HepG2 (cell line): ENCODE measurements around the gene IL5RA.

Source experiments
- CTCF ChIP-seq: sonication (generic); formaldehyde crosslinking; IDR thresholded peaks from 2 replicates; pipeline ENCODE4 v1.5.0; 2020; ENCODE audit warnings: mild to moderate bottlenecking, missing genetic modification reagents, moderate library complexity
- ETV6 ChIP-seq: sonication (generic); formaldehyde crosslinking; conservative IDR thresholded peaks from 2 replicates; pipeline ENCODE4 v1.4.0; 2020; ENCODE audit warnings: missing genetic modification reagents
- FOSL1 ChIP-seq: sonication (generic); formaldehyde crosslinking; IDR thresholded peaks from 2 replicates; pipeline ENCODE4 v1.9.0; 2021; ENCODE audit warnings: missing genetic modification reagents, borderline replicate concordance
- FOXJ3 ChIP-seq: sonication (generic); formaldehyde crosslinking; IDR thresholded peaks from 2 replicates; pipeline ENCODE4 v1.4.0; 2020; ENCODE audit warnings: missing genetic modification reagents, mild to moderate bottlenecking, borderline replicate concordance
- KLF12 ChIP-seq: sonication (generic); formaldehyde crosslinking; IDR thresholded peaks from 2 replicates; pipeline ENCODE4 v1.4.0; 2020; ENCODE audit warnings: missing genetic modification reagents, borderline replicate concordance
- MXI1 ChIP-seq: IDR thresholded peaks from 3 replicates; pipeline ENCODE4 v1.6.1; 2012; ENCODE audit warnings: low read depth, low read length, inconsistent platforms, borderline replicate concordance
- TFAP4 ChIP-seq: sonication (generic); IDR thresholded peaks from 2 replicates; pipeline ENCODE4 v1.6.1; 2016; ENCODE audit warnings: low read depth, borderline replicate concordance
- ZFP36 ChIP-seq: fragments of 150-350 bp; IDR thresholded peaks from 2 replicates; pipeline ENCODE4 v1.6.1; 2018; ENCODE audit warnings: borderline replicate concordance, low read length, low read depth; ENCODE audit not compliant: partially characterized antibody
- ZHX2 ChIP-seq, 2 experiments: sonication (generic) in 1 of 2; formaldehyde crosslinking in 1 of 2; IDR thresholded peaks; 2 replicates each; pipeline versions ENCODE4 v1.6.1 to v1.9.0; 2014 to 2022; ENCODE audit warnings: antibody characterized with exemption in 1 of 2, borderline replicate concordance in 1 of 2, inconsistent platforms in 1 of 2, low read depth in 1 of 2, missing genetic modification reagents in 1 of 2
- ZNF138 ChIP-seq: sonication (generic); formaldehyde crosslinking; IDR thresholded peaks from 2 replicates; pipeline ENCODE4 v1.5.0; 2020; ENCODE audit warnings: mild to moderate bottlenecking, low read depth, missing genetic modification reagents
- ZNF616 ChIP-seq: sonication (generic); formaldehyde crosslinking; IDR thresholded peaks from 2 replicates; pipeline ENCODE4 v1.5.0; 2020; ENCODE audit warnings: low read depth, mild to moderate bottlenecking, missing genetic modification reagents

- TF ChIP-seq CTCF (no peak), MXI1 (no peak), ZNF616 (CRISPR knock-in tag) (no peak), ETV6 (CRISPR knock-in tag) (no peak), TFAP4 (no peak), FOSL1 (no peak), FOXJ3 (no peak), ZNF138 (CRISPR knock-in tag) (no peak), ZFP36 (no peak), ZHX2 (IDR thresholded peaks at IDR 0.05; ENCODE audit: low read depth) (no peak), ZHX2 (CRISPR knock-in tag; IDR thresholded peaks at IDR 0.05; ENCODE audit: borderline replicate concordance) (no peak), KLF12 (no peak)
Measured at GRCh38 chr3:3064297-3064696, 45.9 kb downstream of the IL5RA start.
